HG03159 (cell line): ENCODE measurements around the gene APOL1.
"Not testable (repeated sequence)": the region's sequence is repeated elsewhere in the genome, so short reads cannot be mapped to it uniquely, and the experiment has no call there.

Source experiments
- ATAC-seq: cut with Tn5 transposase; IDR thresholded peaks from one replicate; pipeline ENCODE4 v1.9.1; 2021; ENCODE audit warnings: mild to moderate bottlenecking, moderate library complexity; ENCODE audit not compliant: unreplicated experiment

APOL1 gene, protein sequence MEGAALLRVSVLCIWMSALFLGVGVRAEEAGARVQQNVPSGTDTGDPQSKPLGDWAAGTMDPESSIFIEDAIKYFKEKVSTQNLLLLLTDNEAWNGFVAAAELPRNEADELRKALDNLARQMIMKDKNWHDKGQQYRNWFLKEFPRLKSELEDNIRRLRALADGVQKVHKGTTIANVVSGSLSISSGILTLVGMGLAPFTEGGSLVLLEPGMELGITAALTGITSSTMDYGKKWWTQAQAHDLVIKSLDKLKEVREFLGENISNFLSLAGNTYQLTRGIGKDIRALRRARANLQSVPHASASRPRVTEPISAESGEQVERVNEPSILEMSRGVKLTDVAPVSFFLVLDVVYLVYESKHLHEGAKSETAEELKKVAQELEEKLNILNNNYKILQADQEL

GRCh38 chr22:36252754-36253522, at the start of gene APOL1:
TSS of gene APOL1 (plus strand) at chr22:36253133. CDS start at chr22:36254956, 1,823 bp downstream.
- no peak for ATAC-seq

- ATAC-seq = not testable (repeated sequence)
These were observed 49.5 kb upstream of the APOL1 start for GRCh38 chr22:36203441-36203840.

GRCh38 chr22:36204001-36204631, 48.8 kb upstream of the APOL1 start:
- ATAC-seq = no peak

GRCh38 chr22:36204632-36205015, 48.3 kb upstream of the APOL1 start:
- ATAC-seq = no peak

DNA sequence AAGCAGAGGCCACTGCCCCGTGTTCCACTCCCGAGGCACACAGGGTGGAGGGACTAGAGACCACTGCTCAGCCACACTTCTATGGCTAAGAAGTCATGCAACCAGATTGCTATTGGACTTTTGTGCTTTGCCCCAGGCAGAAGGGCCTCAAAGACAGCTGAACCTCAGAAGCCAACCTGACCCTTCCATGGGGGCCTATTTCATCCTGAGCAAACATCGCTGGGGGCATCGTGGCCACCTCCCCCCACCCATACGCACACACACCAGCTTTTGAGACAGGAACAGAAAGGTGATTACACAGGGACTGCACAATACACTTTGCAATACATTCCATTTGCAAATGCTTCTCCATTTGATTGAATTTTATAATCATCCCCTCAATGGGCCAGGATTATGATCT, 47.4 kb upstream of the APOL1 start:
- ATAC-seq = not testable (repeated sequence)

GRCh38 chr22:36206255-36206654, 46.7 kb upstream of the APOL1 start:
- ATAC-seq = no peak

DNA sequence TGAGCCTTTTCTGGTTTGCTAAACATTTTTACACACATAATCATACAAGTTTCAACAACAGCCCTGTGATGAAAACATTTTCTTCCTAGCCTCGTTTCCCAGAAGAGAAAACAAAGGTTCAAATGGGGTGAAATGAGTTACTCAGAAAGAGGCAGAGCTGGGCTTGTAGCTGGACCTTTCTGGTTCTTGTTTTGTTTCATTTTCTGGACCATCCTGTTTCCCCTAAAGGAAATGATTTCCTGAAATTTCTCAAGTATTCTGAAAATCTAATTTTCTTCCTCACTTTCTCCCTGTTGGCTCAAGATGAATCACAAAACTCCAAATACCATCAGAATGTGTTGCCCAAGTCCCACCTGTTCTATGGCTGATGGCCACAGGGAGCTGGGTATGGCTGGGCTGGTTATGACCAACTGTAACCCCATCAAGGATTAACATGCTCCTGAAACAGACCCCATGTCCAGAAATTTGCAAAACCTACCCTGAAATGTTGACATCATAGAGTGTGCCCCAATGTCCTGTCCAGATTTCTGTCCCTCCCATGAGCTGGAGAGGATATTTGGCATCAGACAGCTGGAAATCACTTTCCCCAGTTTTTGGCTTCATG, 44.7 kb upstream of the APOL1 start:
- no peak for ATAC-seq

DNA sequence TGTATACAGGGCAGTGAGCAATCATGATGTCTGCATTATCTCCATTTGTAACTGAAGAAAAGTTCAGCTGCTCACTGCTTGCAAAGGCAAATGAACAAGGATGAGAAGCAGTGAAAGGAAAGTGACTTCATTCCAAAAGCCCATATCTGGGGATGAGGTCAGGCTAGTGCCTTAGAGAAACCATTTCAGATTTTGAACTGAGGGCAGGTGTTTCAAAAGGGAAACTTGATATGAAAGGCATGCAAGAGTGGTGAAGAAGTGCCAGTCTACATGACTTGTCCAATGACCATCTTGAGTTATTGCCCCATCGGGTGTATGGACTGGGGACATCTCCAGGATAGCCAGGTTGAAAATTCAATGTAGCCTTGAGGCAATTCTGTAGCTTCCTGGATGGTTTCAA, 44.0 kb upstream of the APOL1 start:
- no peak for ATAC-seq

- ATAC-seq = not testable (repeated sequence)
These were observed 43.4 kb upstream of the APOL1 start for GRCh38 chr22:36209488-36209908.

GRCh38 chr22:36210224-36210623, 42.7 kb upstream of the APOL1 start:
- no peak for ATAC-seq

DNA sequence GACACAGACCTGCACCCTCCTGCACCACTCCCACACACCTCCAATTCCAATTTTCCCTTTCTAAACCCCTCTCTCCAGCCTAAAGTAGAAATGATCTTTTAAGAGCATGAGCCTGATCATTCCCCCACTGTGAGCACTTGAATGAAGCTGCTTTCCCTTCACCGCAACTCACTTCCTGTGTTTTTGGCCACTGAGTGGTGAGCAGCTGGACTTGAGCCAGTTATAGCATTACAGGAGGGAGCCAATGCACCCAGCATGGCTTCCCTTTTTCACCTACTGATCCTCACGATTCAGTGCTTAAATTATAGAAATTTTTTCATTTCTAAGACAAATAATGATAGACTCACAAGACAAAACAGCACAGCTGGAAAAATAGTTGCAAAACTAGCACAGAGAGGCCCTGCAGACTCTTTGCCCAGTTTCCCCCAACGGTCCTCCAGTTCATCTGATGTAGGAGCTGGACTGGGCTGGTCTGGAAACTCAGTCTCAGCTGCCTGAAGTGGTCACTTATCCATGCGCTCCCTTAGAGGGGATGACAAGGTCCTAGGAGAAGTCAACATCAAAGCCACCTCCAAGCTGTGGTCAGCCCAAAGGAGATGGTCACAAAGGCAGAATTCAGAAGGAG, 41.6 kb upstream of the APOL1 start:
- ATAC-seq = no peak

DNA sequence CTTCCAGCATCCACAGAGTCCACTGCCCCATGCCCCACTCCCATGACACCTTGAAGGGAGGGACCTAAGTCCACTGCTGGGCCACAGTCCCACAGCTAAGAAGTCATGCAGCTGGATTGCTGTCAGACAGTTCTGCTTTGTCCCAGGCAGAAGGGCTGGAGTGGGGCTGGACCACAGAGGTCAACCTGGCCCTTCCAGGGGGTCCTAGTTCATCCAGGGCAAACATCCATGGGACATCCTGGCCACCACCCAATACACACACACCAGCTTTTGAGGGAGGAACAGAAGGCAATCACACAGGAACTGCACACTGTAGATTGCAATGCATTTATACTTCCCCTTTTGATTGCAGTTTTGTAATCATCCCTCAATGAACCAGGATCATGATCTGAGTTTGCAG, 40.0 kb upstream of the APOL1 start:
- ATAC-seq = no peak

GRCh38 chr22:36213586-36213985, 39.3 kb upstream of the APOL1 start:
- no peak for ATAC-seq

DNA sequence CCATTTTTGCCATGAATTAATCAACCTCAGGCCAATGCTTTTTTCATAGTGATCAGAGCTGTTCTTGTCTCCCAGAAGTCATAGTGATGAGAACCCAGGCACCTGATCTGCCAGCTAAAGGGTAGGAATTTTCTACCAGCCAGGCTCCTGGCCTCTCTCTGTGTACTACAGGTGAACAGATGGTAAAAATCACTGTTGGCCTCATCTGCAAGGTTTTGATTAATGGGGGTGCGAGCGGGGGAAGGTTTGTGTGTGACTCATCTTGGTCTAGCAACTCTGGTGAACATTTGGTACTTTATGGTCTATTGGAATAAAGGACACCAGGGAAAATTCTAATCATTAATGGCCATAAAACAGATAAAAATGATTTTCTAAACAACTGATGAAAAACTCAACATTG, 37.0 kb upstream of the APOL1 start:
- no peak for ATAC-seq

DNA sequence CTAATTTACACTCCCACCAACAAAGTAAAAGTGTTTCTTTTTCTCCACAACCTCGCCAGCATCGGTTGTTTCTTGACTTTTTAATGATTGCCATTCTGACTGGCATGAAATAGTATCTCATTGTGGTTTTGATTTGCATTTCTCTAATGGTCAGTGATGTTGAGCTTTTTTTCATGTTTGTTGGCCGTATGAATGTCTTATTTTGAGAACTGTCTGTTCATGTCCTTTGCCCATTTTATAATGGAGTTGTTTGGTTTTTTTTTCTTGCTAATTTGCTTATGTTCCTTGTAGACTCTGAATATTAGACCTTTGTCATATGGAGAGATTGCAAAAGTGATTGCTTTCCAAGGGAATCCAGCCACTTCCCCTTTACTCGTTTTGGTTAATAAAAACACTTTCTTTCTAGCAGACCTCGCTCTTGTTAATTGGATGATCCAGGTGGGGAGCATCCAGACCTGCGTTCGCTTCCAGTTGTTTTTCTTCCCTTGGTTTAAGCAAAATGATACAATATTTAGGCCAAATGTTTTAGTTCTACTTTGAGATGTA, 34.2 kb upstream of the APOL1 start:
- no peak for ATAC-seq

- ATAC-seq = no peak
These were observed 32.4 kb upstream of the APOL1 start for GRCh38 chr22:36220451-36220921.

GRCh38 chr22:36221799-36222751, 30.9 kb upstream of the APOL1 start:
- ATAC-seq = no peak

- ATAC-seq = no peak
These were observed 30.0 kb upstream of the APOL1 start for GRCh38 chr22:36222887-36223450.

GRCh38 chr22:36223504-36223903, 29.4 kb upstream of the APOL1 start:
- ATAC-seq = no peak
